GM21717 (cell line): ENCODE data around the gene ZBP1.
"Not testable (repeated sequence)": the region's sequence is repeated elsewhere in the genome, so short reads cannot be mapped to it uniquely, and the experiment has no call there.

Source experiments
- ATAC-seq: cut with Tn5 transposase; IDR thresholded peaks from one replicate; pipeline ENCODE4 v1.9.1; 2021; ENCODE audit warnings: mild to moderate bottlenecking, moderate library complexity; ENCODE audit not compliant: unreplicated experiment

The ZBP1 gene

DNA sequence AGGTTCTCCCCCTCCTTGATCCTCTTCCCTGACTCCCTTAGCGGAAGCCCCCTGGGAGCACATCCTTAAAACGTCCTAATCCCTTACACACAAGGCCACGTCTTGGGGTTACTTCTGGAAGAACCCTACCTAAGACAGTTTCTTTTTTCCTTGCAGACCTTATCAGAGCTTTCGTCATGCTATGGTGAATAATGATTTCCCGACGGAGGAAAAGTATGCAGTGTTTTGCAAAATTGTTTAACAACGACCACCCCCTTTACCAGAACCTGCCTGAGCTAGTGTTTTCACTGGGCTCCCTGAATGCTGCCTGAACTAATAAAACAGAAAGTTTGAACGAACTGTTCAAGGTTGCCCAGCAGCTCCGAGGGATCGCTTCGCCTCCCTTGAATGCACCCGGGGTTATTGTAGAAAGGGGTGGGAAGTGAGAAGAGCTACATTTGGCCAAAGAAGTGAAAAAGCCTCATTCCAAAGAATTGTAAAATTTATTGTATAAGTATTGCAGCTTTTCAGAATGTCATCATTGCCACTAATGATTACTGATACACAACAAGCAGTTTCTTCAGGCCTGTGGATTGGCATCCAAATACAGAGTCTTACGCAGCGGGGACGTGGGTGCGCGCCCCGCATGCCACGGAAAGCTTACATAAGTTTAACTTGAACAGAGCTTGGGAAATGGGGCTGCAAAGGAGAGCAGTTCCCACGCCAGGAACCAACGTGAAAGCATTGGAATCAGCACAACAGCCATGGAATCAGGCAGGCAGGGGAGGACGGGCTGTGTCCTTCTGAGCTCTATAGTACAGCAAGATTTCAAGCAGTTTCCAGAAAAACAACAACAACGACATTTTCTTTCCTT is 27.9 kb upstream of the ZBP1 start:
- ATAC-seq = no peak

GRCh38 chr20:57647006-57647932 is 27.0 kb upstream of the ZBP1 start:
- ATAC-seq = no peak

DNA sequence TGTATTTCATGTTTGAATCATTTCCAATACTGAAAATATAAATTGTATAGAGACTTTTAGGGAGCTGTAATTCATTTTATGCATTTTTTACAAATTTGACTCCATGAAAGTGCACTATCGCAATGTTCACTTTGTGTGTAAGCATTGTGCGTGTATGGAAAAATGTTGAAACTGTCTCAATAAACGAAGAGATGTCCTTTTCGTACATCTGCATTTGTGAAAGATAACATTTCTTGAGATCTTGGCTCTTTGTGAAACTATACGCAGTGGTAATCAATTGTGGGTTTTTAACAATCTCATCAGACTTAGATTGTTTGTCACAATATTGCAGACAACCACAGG is 18.6 kb upstream of the ZBP1 start:
- ATAC-seq = no peak

- no peak for ATAC-seq
Observed at GRCh38 chr20:57638173-57638894, 18.1 kb upstream of the ZBP1 start.

- ATAC-seq = no peak
Observed at GRCh38 chr20:57633945-57634491, 13.8 kb upstream of the ZBP1 start.

DNA sequence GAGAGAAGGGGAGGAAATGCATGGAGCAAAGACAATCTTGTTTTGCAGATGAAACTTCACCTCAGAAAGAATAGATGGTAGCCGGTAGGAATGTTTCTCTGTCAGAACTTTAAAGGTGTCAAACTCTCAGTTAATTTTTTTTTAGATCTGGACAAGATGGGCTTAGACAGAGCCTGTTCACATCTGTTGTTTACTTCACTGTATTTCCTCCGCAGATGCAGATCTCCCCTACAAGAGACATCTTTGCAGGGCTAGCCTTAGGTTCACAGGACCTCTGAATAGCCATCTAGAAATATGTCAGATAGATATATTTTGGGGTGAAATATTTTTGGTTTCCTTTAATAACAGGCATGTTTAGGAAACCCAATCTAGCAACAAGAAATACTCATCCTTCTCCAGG is 12.1 kb upstream of the ZBP1 start:
- ATAC-seq = no peak

DNA sequence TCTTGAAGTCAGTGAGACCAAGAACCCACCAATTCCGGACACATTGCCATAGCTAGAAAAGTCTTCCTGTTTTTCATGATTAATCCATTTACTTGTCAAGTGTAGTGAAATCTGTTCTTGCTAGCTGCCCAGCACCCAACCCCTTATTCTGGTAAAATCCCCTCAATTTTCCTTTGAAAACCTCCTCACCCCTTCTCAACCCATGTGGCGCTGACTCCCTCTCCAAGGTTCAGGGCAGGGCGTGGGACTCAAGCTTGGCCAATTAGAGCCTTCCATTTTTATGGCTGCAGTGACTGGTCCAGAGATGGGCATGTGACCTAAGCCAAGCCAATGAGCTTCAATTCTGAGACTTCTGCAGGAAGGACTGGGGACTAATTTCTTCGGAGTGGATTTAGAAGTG is 9.8 kb upstream of the ZBP1 start:
- ATAC-seq = no peak

- ATAC-seq = not testable (repeated sequence)
Observed at GRCh38 chr20:57629491-57629901, 9.3 kb upstream of the ZBP1 start.

DNA sequence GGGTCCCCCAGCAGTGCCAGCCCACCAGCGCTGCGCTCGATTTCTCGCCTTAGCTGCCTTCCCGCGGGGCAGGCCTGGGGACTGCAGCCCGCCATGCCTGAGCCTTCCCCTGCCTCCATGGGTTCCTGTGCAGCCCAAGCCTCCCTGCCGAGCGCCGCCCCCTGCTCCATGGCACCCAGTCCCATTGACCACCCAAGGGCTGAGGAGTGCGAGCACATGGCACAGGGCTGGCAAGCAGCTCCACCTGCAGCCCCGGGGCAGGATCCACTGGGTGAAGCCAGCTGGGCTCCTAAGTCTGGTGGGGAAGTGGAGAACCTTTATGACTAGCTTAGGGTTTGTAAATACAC is 8.7 kb upstream of the ZBP1 start:
- not testable (repeated sequence) for ATAC-seq

DNA sequence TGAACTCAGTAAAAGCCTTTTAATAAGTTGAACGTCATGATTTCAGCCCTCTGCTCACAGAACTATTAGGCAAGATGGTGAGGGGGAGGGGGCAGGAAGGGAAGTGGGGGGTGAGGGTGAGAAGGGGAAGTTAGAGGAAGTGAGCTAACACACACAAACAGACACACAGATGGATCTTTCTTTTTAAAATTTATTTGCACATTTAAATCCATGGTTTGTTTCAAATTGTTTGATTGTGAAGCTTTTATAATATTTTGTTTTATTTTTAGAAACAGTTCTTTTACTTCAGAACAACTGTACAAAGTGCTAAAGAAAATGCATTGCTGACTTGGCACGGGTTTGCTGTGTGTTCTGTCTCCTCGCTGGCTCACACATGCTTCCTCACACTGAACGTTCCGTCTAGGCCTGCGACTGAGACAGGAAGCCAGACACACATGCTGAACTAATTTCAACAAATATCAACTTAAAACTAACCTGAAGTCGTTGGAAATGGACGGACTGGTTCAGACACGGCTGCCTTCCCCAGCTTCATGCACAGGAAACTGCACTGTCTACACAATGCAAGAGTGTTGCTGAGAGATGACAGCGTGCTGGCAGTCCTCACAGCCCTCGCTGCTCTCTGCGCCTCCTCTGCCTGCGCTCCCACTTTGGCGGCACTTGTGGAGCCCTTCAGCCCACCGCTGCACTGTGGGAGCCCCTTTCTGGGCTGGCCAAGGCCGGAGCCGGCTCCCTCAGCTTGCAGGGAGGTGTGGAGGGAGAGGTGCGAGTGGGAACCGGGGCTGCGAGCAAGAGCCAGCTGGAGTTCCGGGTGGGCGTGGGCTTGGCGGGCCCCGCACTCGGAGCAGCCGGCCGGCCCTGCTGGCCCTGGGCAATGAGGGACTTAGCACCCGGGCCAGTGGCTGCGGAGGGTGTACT is 8.1 kb upstream of the ZBP1 start:
- ATAC-seq = no peak

GRCh38 chr20:57627339-57627738 is 7.1 kb upstream of the ZBP1 start:
- ATAC-seq = no peak

- ATAC-seq = no peak
Observed at GRCh38 chr20:57625978-57626377, 5.8 kb upstream of the ZBP1 start.

DNA sequence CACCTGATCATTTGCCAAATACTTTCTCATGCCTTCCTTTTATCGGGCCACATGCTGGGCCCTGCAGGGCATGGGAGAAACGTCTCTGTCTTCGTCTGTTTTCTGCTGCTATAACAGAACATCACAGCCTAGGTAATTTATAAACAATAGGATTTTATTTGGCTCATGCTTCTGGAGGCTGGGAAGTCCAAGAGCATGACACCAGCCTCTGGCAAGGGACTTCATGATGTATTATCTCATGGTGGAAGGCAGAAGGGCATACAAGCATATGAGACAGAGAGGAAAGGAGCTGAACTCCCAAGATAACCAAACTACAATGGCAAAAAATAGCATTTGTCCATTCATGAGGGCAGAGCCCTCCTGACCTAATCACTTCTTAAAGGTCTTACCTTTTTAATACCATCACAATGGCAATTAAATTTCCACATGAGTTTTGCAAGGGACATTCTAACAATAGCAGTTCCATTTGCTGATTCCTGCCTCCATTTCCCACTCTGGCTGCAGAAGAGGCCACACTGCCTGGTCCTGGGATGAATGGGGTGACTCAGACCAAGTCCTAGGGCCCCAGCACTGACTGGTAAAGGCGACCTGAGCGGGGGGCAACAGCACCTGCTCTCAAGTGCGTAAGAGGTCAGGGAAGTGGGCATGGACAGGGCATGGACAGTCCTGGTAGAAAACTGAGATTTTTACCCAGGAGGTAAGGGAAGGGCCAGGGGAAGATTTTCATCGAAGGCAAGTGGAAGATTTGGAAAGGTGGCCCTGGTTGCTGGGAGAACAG is 5.1 kb upstream of the ZBP1 start:
- ATAC-seq = no peak

GRCh38 chr20:57624124-57624523 is 3.9 kb upstream of the ZBP1 start:
- ATAC-seq = no peak

- no peak for ATAC-seq
Observed at GRCh38 chr20:57622579-57623381, 2.6 kb upstream of the ZBP1 start.

- ATAC-seq = no peak
Observed at GRCh38 chr20:57622201-57622570, 2.0 kb upstream of the ZBP1 start.

- ATAC-seq = no peak
Observed at GRCh38 chr20:57621421-57622200, 1.4 kb upstream of the ZBP1 start.

DNA sequence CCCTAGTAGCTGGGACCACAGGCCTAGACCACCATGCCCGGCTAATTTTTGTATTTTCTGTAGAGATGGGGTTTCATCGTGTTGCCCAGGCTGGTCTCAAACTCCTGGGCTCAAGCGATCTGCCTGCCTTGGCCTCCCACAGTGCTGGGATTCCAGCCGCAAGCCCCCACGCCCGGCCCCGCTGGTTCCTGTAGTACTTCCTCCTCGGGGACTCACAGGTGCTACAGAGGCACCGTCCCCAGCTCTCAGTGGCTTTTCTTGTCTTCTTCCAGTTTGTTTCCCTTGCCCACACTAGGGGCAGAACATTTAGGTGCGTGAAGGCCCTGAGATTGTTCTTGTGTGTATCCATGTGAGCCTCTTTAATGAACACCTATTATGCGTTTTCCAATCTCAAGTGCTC is 773 bp upstream of the ZBP1 start:
- ATAC-seq = no peak
